Measurements from ENCODE around the gene NCBP2. TPM values are rescaled to one million over a fixed set of nuclear protein-coding genes. Genes with fewer than 3 reads are reported as not detected.
"Not testable (repeated sequence)": the region's sequence is repeated elsewhere in the genome, so short reads cannot be mapped to it uniquely, and the experiment has no call there.

The NCBP2 gene
- total RNA-seq, 1 experiment from 2014 or later = 66.8 TPM

DNA sequence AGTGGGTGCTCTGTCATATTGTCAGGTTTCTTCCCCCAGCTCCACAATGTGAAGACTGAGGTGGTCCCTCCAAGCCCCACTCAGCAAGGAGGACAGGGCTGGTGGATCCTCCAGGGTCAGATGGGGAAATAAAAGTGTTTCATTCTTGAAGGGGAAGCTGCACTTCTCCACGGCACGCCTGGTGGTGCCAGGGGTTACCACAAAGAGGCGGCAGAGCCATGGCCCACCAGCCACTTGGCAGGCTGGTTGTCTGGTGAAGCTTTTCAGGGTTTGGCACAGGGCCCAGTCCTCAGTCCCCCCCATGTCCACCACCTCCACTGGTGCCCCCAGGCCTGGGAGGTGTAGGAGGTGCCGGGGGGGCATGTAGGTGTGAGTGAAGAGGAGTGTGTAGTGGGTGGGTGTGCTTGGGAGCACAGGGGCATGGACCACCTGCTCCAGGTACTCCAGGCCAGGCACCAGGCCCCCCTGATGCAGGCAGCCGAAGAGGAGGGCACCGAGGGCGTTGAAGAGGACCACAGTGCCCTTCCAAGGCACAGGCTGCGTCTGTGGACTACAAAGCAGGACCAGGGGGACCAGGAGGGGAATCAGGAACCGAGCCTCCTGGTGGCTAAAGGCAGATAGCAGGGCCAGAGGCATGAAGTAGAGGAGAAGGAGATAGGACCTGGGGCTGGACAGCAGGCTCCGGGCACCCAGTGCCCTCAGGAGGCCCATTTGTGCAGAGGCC is 5.0 kb upstream of the NCBP2 start:
- Histone ChIP-seq H3K36me3 (ENCODE audit: control insufficient read depth, insufficient read depth, low read length) (no peaks in the 10 kb centered on the region), H3K4me1 (peaks cover 5% of the 10 kb centered on the region; the same call in 1 of the 2 replicates), H3K4me3 (ENCODE audit: low read depth, low read length) (no peak overlapping the region), H3K9me3 (no peaks in the 10 kb centered on the region), H3K27me3 (replicated peaks; ENCODE audit: control insufficient read depth, insufficient read depth, low read length) (no peaks in the 10 kb centered on the region)
- Mint-ChIP-seq H3K4me3 (ENCODE audit: unreplicated experiment) (no peak overlapping the region), H3K36me3 (ENCODE audit: insufficient read depth, unreplicated experiment) (peaks cover 28% of the 10 kb centered on the region), H3K9me3 (ENCODE audit: unreplicated experiment) (no peaks in the 10 kb centered on the region), H3K27me3 (ENCODE audit: insufficient read depth, unreplicated experiment) (peaks cover 2% of the 10 kb centered on the region), H3K4me1 (ENCODE audit: low read depth, unreplicated experiment) (no peaks in the 10 kb centered on the region), H3K27ac (ENCODE audit: unreplicated experiment) (no peak overlapping the region)
- ChIA-PET POLR2A (no interaction called here), CTCF (no interaction called here)
- DNase-seq = peak in 1 of 2 experiments; percentile 39
- no TSS peak for BruUV-seq (replicated peaks)
- intact Hi-C loops (cut with micrococcal nuclease; ENCODE audit: unreplicated experiment) = no loop called here
- peak in 1 of 2 experiments; percentile 13 for TF ChIP-seq CTCF (IDR thresholded peaks at IDR 0.05; ENCODE audit: insufficient read depth in 1 of 2, low read depth in 1 of 2, low read length in 1 of 2, severe bottlenecking in 1 of 2, unreplicated experiment in 1 of 2)

DNA sequence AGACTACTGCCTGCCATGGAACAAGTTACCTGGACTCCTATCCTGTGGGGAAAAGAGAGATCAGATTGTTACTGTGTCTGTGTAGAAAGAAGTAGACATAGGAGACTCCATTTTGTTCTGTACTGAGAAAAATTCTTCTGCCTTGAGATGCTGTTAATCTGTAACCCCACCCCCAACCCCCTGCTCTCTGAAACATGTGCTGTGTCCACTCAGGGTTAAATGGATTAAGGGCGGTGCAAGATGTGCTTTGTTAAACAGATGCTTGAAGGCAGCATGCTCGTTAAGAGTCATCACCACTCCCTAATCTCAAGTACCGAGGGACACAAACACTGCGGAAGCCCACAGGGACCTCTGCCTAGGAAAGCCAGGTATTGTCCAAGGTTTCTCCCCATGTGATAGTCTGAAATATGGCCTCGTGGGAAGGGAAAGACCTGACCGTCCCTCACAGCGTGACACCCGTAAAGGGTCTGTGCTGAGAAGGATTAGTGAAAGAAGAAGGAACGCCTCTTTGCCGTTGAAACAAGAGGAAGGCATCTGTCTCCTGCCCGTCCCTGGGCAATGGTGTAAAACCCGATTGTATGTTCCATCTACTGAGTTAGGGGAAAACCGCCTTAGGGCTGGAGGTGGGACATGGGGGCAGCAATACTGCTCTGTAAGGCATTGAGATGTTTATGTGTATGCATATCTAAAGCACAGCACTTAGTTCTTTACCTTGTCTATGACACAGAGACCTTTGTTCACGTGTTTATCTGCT is 1.9 kb upstream of the NCBP2 start:
- H3K27me3 Mint-ChIP-seq (ENCODE audit: insufficient read depth, unreplicated experiment); H3K9me3 ChIP-seq; H3K4me1 Mint-ChIP-seq (ENCODE audit: low read depth, unreplicated experiment); H3K36me3 ChIP-seq (ENCODE audit: control insufficient read depth, insufficient read depth, low read length); DNase-seq; H3K9me3 Mint-ChIP-seq (ENCODE audit: unreplicated experiment); BruUV-seq (replicated peaks); POLR2A ChIA-PET; CTCF ChIA-PET; H3K27me3 ChIP-seq (replicated peaks; ENCODE audit: control insufficient read depth, insufficient read depth, low read length); H3K4me3 ChIP-seq (ENCODE audit: low read depth, low read length): not testable (repeated sequence)
- Mint-ChIP-seq H3K27ac (ENCODE audit: unreplicated experiment) (peak overlapping the region; percentile 92), H3K36me3 (ENCODE audit: insufficient read depth, unreplicated experiment) (peaks cover 58% of the 10 kb centered on the region), H3K4me3 (ENCODE audit: unreplicated experiment) (peak overlapping the region; percentile 90)
- peaks cover 18% of the 10 kb centered on the region; the same call in 1 of the 2 replicates for H3K4me1 ChIP-seq
- intact Hi-C loops (cut with micrococcal nuclease; ENCODE audit: unreplicated experiment) = loop anchor here (5.0 kb wide), 1 partner anchor 77 kb away; the partner anchor contains the start of gene SENP5

DNA sequence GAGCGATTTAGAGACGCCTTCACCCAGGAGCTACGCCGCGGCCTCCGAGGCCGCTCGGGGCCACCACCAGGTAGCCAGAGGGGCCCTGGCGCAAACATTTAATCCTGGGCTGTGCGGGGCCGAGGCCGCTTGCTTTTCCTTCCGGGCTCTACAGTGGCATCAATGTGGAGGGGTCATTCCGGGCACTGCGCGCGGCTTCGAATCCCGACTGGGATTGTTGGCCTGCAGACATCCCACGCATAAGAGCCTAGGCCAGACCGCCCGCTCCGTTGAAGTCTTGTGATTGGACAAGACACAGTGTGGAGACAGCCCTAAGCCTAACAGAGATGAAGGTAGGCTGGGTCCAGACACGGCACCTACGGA is 568 bp upstream of the NCBP2 start:
- Mint-ChIP-seq H3K4me1 (ENCODE audit: low read depth, unreplicated experiment) (no peaks in the 10 kb centered on the region), H3K27me3 (ENCODE audit: insufficient read depth, unreplicated experiment) (peaks cover 3% of the 10 kb centered on the region), H3K27ac (ENCODE audit: unreplicated experiment) (peak overlapping the region; percentile 92), H3K4me3 (ENCODE audit: unreplicated experiment) (peak overlapping the region; percentile 90), H3K36me3 (ENCODE audit: insufficient read depth, unreplicated experiment) (peaks cover 70% of the 10 kb centered on the region), H3K9me3 (ENCODE audit: unreplicated experiment) (no peaks in the 10 kb centered on the region)
- Histone ChIP-seq H3K36me3 (ENCODE audit: control insufficient read depth, insufficient read depth, low read length) (no peaks in the 10 kb centered on the region), H3K4me3 (ENCODE audit: low read depth, low read length) (peak overlapping the region; percentile 82), H3K4me1 (peaks cover 18% of the 10 kb centered on the region; the same call in 1 of the 2 replicates), H3K27me3 (replicated peaks; ENCODE audit: control insufficient read depth, insufficient read depth, low read length) (no peaks in the 10 kb centered on the region), H3K9me3 (no peaks in the 10 kb centered on the region)
- CTCF ChIA-PET = interaction anchor here (0.6 to 1.6 kb wide), 4 partner anchors 27 to 235 kb away, joined by 4 to 11 read pairs (median 6); partner anchors contain the start of gene SENP5
- BruUV-seq (replicated peaks) = TSS peak; percentile 85
- no peak for TF ChIP-seq CTCF (IDR thresholded peaks at IDR 0.05; ENCODE audit: insufficient read depth in 1 of 2, low read depth in 1 of 2, low read length in 1 of 2, severe bottlenecking in 1 of 2, unreplicated experiment in 1 of 2)
- peak in 1 of 2 experiments; percentile 23 for DNase-seq
- intact Hi-C loops (cut with micrococcal nuclease; ENCODE audit: unreplicated experiment) = loop anchor here (2.0 to 5.0 kb wide), 4 partner anchors 20 to 150 kb away; partner anchors contain the start of gene SENP5
- POLR2A ChIA-PET = interaction anchor here (0.5 to 2.0 kb wide), 6 partner anchors 11 to 840 kb away, joined by 3 to 12 read pairs (median 3); partner anchors contain the start of gene SENP5
